Sciatic nerve (tissue), 2 donors: Measurements from ENCODE around the gene OTOGL. TPM values are rescaled to one million over a fixed set of nuclear protein-coding genes. Genes with fewer than 3 reads are reported as not detected.
A peak's percentile ranks its signal among the peaks of the same experiment; 100 is the strongest.
"Not testable (repeated sequence)": the region's sequence is repeated elsewhere in the genome, so short reads cannot be mapped to it uniquely, and the experiment has no call there.

Source experiments
- ATAC-seq: fragments of 200-7000 bp; cut with Tn5 transposase; one replicate; pipeline ENCODE4 v1.9.1; 2020; ENCODE audit warnings: mild to moderate bottlenecking, moderate library complexity
- DNase-seq: peaks from one replicate; pipeline ENCODE4 v3.0.0-alpha.2; 2020; ENCODE audit warnings: low spot score
- intact Hi-C: fragments of 100-400 bp; cut with DNase I; formaldehyde crosslinking; loops from one replicate; pipeline ENCODE4 v1.14.2; 2022
- total RNA-seq: library from RNA; stranded (reverse); fragmentation: NEBNext Ultra II Directional; extraction: Animal tissue kit (Norgen Biotek cat#: 25700); gene quantifications from one replicate; pipeline ENCODE4 v1.2.1, GENCODE V29; 2021
- donor health status: DM: no; HTN: no; CAD: no.
- donor health status: DM: no; HTN: no; CAD: no.

Gene OTOGL
- total RNA-seq, 1 donor from 2014 or later = 0.22 TPM

GRCh38 chr12:80118565-80119324 lies 19.4 kb downstream of the OTOGL start:
- intact Hi-C loops = no loop called here
- no peak for DNase-seq
- peak; percentile 74 for ATAC-seq

DNA sequence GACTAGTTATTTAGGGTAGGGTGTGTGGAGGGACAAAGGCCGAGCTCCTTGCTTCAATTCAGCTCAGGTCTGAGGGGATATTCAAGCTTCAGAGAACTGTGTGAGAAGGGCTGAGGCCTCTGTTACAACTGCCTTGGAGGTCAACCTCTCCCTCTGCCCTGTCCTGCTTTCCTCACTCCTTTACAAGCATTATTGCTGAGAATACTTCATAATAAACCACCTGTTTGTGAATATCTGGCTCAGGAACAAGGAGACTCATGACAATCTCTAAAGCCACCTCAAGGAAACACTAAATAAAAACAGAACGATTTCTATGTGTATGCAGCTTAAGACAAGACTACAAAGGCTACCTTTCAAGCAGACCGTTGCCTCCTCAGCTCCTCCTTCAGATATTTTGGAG lies 21.7 kb downstream of the OTOGL start:
- ATAC-seq (no peak), DNase-seq (no peak)
- intact Hi-C loops = no loop called here

DNA sequence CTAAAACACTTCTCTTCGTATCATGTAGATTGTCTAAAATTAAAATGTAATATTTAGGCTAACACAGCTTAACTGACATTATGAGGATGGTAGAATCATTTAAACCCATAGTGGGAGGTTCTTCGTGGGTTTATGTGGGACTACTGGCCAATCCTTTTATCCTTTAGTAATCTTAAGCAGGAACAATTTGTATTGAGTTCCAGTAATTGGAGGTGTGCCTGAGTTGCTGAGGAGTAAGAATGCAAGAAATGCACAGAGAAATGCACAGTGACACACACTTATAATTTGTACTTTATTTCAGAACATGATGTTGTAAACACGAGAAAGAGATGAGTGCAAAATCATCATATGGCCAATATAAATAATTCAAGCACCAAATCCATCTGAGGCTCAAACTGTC lies 22.3 kb downstream of the OTOGL start:
- intact Hi-C loops = no loop called here
- no peak for ATAC-seq
- DNase-seq = no peak

- DNase-seq (no peak), ATAC-seq (no peak)
- intact Hi-C loops = no loop called here
Observed at GRCh38 chr12:80129895-80130530, 30.7 kb downstream of the OTOGL start.

- intact Hi-C loops = no loop called here
- DNase-seq (no peak), ATAC-seq (no peak)
Observed at GRCh38 chr12:80135624-80136023, 36.3 kb downstream of the OTOGL start.

- intact Hi-C loops = no loop called here
- DNase-seq = no peak
- ATAC-seq = no peak
Observed at GRCh38 chr12:80140005-80140404, 40.7 kb downstream of the OTOGL start.

- no peak for DNase-seq
- intact Hi-C loops = no loop called here
- ATAC-seq = no peak
Observed at GRCh38 chr12:80142640-80143039, 43.3 kb downstream of the OTOGL start.

DNA sequence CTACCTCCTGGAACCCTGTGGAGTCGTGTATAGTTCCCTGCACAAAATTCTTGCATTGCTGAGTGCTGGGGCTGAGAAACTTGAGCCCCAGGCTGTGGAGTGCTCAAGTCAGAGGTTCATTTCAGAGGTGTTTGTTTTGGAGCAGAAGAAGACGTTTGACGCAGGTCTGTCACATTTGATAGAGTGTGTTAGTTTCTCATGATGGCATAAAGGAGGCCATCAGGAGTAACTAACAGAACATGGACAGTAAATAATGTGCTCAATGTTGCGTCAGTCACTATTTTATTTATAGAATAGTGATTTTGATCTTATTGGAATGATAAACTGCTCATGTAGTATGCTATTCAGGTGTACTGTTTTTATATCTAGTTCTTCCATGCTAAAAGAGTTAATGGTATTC lies 44.2 kb downstream of the OTOGL start:
- ATAC-seq (no peak), DNase-seq (no peak)
- intact Hi-C loops = no loop called here

GRCh38 chr12:80149547-80150313 lies 50.4 kb downstream of the OTOGL start:
- DNase-seq, intact Hi-C loops: not testable (repeated sequence)

GRCh38 chr12:80151131-80151530 lies 51.8 kb downstream of the OTOGL start:
- ATAC-seq (no peak), DNase-seq (no peak)
- intact Hi-C loops = no loop called here

More at GRCh38 chr12:80149547-80150313, 50.4 kb downstream of the OTOGL start:
- ATAC-seq = not testable (repeated sequence)

DNA sequence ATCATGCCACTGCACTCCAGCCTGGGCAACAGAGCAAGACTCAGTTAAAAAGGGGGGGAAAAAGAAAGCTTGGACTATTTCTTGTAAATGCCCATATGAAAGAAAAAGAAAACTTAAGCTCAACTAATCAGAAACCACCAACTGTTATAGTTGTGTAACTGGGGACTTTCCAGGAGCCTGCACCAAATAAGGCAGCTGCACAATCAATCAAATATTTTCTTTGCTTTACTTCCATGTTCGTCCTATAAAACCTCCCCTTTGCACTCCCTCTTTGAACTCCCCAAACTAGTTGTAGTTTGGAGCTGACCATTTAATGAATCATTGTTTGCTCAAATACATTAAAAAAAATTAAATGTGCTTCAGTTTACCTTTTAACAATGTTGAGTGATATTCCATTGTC lies 54.9 kb downstream of the OTOGL start:
- intact Hi-C loops = no loop called here
- ATAC-seq (no peak), DNase-seq (no peak)

DNA sequence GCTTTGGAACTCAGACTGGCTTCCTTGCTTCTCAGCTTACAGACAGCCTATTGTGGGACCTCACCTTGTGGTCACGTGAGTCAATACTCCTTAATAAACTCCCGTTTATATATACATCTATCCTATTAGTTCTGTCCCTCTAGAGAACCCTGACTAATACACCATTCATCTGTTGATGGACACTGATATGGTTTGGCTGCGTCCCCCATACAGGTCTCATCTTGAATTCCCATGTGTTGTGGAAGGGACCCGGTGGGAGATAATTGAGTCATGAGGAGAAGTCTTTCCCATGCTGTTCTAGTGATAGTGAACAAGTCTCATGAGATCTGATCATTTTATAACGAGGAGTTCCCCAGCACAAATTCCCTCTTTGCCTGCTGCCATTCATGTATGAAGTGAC lies 57.0 kb downstream of the OTOGL start:
- DNase-seq = no peak
- no peak for ATAC-seq
- intact Hi-C loops = no loop called here

DNA sequence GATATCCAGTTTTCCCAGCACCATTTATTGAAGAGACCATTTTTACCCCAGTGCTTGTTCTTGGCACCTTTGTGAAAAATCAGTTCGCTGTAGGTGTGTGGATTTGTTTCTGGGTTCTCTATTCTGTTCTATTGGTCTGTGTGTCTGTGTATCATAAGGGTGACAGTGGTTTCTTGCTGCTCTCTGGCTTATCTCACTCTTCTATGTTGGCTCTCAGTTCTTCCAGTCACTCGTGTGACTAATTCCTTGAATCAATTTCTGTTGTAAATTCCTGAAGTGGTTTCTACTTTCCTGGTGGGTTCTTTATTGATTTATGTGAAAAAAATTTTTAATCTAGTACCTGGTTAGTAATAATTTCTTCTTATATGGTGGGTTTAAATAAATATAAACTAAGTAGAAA lies 58.3 kb downstream of the OTOGL start:
- DNase-seq (no peak), ATAC-seq (no peak)
- intact Hi-C loops = no loop called here

DNA sequence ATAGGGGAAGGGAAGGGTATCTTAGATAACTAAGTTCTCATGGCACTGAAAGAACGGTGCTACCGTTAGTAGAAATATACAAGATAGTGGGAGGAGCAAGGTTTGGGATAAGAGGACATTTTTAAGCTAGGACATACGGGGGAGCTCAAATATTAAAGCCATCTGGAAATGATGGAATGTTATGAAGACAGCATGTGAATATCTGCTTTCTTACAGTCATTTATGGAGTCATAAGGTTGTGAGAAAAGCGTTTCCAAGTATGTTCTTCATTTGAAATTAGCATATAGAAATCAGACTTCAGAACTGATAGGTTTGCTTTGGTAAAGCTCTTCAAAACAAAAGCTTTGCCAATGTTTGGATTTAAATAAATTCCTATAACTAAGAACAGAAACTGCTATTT lies 62.3 kb downstream of the OTOGL start:
- intact Hi-C loops = no loop called here
- ATAC-seq (no peak), DNase-seq (no peak)

GRCh38 chr12:80162177-80162576 lies 62.8 kb downstream of the OTOGL start:
- DNase-seq (no peak), ATAC-seq (no peak)
- intact Hi-C loops = no loop called here

GRCh38 chr12:80165746-80166145 lies 66.4 kb downstream of the OTOGL start:
- ATAC-seq = no peak
- intact Hi-C loops = no loop called here
- no peak for DNase-seq

GRCh38 chr12:80166751-80167150 lies 67.4 kb downstream of the OTOGL start:
- DNase-seq (no peak), ATAC-seq (no peak)
- intact Hi-C loops = no loop called here

GRCh38 chr12:80168936-80169335 lies 69.6 kb downstream of the OTOGL start:
- DNase-seq (no peak), ATAC-seq (no peak)
- intact Hi-C loops = no loop called here

DNA sequence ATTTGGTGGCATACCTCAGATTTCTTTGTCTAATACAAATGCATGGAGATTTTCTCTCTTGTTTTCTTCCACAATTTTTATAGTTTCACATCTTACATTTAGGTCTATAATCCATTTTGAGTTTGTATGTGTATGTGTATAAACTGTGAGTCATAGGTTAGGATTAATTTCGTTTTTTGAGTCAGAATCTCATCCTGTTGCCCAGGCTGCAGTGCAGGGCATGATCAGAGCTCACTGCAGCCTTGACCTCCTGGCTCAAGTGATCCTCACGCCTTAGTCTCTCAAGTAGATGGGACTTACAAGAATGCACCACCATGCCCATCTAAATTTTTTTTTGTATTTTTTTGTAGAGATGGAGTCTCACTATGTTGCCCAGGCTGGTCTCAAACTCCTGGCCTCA lies 71.6 kb downstream of the OTOGL start:
- intact Hi-C loops = no loop called here
- DNase-seq = no peak
- ATAC-seq = no peak
